Spleen (tissue), 7 donors: ENCODE measurements around the gene HSPB1.

ENCODE experiments used
- POLR2A ChIP-seq, 3 donors: fragments of 450-650 bp; IDR thresholded peaks; one replicate each; pipeline ENCODE4 v1.5.1; 2017; ENCODE audit warnings: antibody characterized with exemption in 3 of 3, mild to moderate bottlenecking in 1 of 3
- POLR2AphosphoS5 ChIP-seq, 3 donors: sonication (generic); formaldehyde crosslinking; IDR thresholded peaks; one replicate each; pipeline ENCODE4 v1.5.1; 2017; ENCODE audit warnings: antibody characterized with exemption in 3 of 3
- TF ChIP-seq, protein P1 (sequence below), 11 experiments: fragments of 200-600 bp in 7 of 11; fragments of 450-650 bp in 4 of 11; sonication (generic) in 4 of 11; IDR thresholded peaks in 8 of 11; conservative IDR thresholded peaks in 3 of 11; 1 replicate in 7 of 11; 2 replicates in 4 of 11; pipeline versions ENCODE4 v1.4.0 to v1.8.0; 2016 to 2021; ENCODE audit warnings: antibody characterized with exemption in 11 of 11, inconsistent platforms in 4 of 11, mild to moderate bottlenecking in 1 of 11
- donor health status: DM: no; HTN: no; CAD: no; lungs with moderate emphysema.
- donor health status: DM: no; HTN: no; CAD: no.
- donor health status: DM: no; HTN: no; CAD: no.

DNA sequence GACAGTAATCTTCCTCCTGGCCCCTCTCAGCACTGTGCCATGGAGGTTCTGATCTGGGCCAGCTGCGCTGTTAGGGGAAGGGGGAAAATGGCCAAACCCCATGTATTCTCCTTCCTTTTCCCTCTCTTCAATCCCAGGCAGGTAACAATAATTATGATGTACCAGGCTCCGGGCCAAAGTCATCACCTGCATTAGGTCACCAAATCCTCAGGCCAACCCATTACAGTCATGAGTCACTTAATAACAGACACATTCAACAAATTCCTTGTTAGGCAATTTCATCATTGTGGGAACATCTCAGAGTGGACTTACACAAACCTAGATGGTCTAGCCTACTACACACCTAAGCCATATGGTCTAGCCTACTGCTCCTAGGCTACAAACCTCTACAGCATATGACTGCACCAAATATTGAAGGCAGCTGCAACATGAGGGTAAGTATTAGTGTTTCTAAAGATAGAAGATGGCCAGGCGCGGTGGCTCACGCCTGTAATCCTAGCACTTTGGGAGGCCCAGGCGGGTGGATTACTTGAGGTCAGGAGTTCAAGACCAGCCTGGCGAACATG, 2.2 kb upstream of the HSPB1 start:
- TF ChIP-seq, protein P1, sequence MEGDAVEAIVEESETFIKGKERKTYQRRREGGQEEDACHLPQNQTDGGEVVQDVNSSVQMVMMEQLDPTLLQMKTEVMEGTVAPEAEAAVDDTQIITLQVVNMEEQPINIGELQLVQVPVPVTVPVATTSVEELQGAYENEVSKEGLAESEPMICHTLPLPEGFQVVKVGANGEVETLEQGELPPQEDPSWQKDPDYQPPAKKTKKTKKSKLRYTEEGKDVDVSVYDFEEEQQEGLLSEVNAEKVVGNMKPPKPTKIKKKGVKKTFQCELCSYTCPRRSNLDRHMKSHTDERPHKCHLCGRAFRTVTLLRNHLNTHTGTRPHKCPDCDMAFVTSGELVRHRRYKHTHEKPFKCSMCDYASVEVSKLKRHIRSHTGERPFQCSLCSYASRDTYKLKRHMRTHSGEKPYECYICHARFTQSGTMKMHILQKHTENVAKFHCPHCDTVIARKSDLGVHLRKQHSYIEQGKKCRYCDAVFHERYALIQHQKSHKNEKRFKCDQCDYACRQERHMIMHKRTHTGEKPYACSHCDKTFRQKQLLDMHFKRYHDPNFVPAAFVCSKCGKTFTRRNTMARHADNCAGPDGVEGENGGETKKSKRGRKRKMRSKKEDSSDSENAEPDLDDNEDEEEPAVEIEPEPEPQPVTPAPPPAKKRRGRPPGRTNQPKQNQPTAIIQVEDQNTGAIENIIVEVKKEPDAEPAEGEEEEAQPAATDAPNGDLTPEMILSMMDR (IDR thresholded peaks at IDR 0.05 in 8 of 11, conservative IDR thresholded peaks at IDR 0.05 in 3 of 11): no peak
- TF ChIP-seq POLR2A (IDR thresholded peaks at IDR 0.05): no peak
- TF ChIP-seq POLR2AphosphoS5 (IDR thresholded peaks at IDR 0.05): no peak
